ENCODE data around the gene SPRTN. TPM values are rescaled to one million over a fixed set of nuclear protein-coding genes. Genes with fewer than 3 reads are reported as not detected.

SPRTN gene
- total and polyA plus RNA-seq, 2 donors (not counting 1 experiment from before 2014, with no cell fraction given), result 3.5 to 13.4 TPM

DNA sequence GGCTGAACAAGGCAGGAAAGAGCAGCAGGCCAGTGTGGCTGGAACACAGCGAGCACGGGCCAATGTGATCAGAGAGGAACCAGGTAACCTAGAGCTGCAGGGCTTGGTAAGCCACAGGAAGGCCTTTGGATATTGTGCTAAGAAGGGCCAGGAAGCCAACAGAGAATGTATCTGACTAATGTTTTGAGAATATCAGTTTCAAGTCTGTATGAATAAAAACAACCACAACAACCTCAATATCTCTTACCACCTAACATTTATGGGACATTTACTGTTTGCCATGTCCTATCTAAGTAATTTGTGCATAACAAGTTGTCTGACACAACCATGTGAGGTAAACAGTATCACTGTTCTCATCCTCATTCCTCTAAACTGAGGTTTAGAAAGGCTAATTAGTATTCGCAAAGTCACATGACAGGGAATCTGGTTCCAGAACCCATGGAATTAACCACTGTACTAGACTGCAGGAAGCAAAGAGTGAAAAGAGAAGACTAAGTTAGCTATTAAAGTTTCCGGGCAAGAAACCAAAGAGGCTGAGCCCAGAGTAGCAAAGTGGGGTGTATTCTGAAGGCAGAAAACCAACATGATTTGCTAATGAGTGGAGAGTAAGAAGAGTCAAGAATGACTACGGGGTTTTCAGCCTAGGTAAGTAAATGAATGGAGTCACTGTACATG is 38.9 kb downstream of the SPRTN start:
- ChIA-PET CTCF (interaction anchor here (0.9 kb wide), 1 partner anchor 180 kb away, joined by 3 read pairs; no protein-coding TSS in a partner anchor), POLR2A (no interaction called here)
- Mint-ChIP-seq H3K4me1 (peaks cover 29% of the 10 kb centered on the region), H3K27ac (no peak overlapping the region), H3K4me3 (no peak overlapping the region), H3K27me3 (no peaks in the 10 kb centered on the region), H3K9me3 (ENCODE audit: insufficient read depth) (no peaks in the 10 kb centered on the region)
- no peaks in the 10 kb centered on the region for H3K9me3 ChIP-seq (ENCODE audit: control extremely low read depth in 1 of 3, control insufficient read depth in 2 of 3, insufficient read depth in 1 of 3, low read length in 2 of 3)
- H3K79me2 ChIP-seq (ENCODE audit: control insufficient read depth, insufficient read depth, low read length), result peaks cover 37% of the 10 kb centered on the region
- H4K20me1 ChIP-seq (ENCODE audit: control insufficient read depth, insufficient read depth, low read length, poor library complexity, severe bottlenecking), result peaks cover 38% of the 10 kb centered on the region
- H3K4me1 ChIP-seq (ENCODE audit: control insufficient read depth in 2 of 2, insufficient read depth in 2 of 2, low read length in 2 of 2), result peaks cover 0 to 3% of the 10 kb centered on the region in 2 donors
- H3K36me3 ChIP-seq (replicated peaks in 1 of 2; ENCODE audit: control extremely low read depth in 1 of 2, control insufficient read depth in 1 of 2, extremely low read depth in 1 of 2, insufficient read depth in 2 of 2, low read length in 1 of 2), result peaks cover 0 to 1% of the 10 kb centered on the region in 2 experiments
- H2AFZ ChIP-seq (ENCODE audit: insufficient read depth, low read depth, low read length, poor library complexity, severe bottlenecking), result no peak overlapping the region
- no peak overlapping the region for H3K4me3 ChIP-seq (ENCODE audit: control extremely low read depth in 1 of 5, extremely low read depth in 1 of 5, insufficient read depth in 1 of 5, low read depth in 2 of 5, low read length in 4 of 5)
- 70% methylated on average over 5 of the region's 5 CpGs for WGBS (ENCODE audit: insufficient coverage)
- H3K27me3 ChIP-seq (replicated peaks in 1 of 4; ENCODE audit: control extremely low read depth in 1 of 4, control insufficient read depth in 3 of 4, insufficient read depth in 4 of 4, low read length in 3 of 4), result no peaks in the 10 kb centered on the region
- ATAC-seq (ENCODE audit: low read depth) (no peak), DNase-seq (no peak)
- H3K4me2 ChIP-seq (replicated peaks; ENCODE audit: low read depth, low read length, poor library complexity, severe bottlenecking), result no peak overlapping the region
- no peak overlapping the region for H3K27ac ChIP-seq (ENCODE audit: low read length in 2 of 2)
- intact Hi-C loops (cut with micrococcal nuclease), result no loop called here
- TF ChIP-seq EZH2 (IDR thresholded peaks at IDR 0.05; ENCODE audit: borderline replicate concordance, insufficient read depth, low read depth, low read length, poor library complexity, severe bottlenecking), result no peak
- TF ChIP-seq, protein P1, sequence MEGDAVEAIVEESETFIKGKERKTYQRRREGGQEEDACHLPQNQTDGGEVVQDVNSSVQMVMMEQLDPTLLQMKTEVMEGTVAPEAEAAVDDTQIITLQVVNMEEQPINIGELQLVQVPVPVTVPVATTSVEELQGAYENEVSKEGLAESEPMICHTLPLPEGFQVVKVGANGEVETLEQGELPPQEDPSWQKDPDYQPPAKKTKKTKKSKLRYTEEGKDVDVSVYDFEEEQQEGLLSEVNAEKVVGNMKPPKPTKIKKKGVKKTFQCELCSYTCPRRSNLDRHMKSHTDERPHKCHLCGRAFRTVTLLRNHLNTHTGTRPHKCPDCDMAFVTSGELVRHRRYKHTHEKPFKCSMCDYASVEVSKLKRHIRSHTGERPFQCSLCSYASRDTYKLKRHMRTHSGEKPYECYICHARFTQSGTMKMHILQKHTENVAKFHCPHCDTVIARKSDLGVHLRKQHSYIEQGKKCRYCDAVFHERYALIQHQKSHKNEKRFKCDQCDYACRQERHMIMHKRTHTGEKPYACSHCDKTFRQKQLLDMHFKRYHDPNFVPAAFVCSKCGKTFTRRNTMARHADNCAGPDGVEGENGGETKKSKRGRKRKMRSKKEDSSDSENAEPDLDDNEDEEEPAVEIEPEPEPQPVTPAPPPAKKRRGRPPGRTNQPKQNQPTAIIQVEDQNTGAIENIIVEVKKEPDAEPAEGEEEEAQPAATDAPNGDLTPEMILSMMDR (IDR thresholded peaks at IDR 0.05), result no peak
- H3K9ac ChIP-seq (ENCODE audit: low read length), result no peak overlapping the region

DNA sequence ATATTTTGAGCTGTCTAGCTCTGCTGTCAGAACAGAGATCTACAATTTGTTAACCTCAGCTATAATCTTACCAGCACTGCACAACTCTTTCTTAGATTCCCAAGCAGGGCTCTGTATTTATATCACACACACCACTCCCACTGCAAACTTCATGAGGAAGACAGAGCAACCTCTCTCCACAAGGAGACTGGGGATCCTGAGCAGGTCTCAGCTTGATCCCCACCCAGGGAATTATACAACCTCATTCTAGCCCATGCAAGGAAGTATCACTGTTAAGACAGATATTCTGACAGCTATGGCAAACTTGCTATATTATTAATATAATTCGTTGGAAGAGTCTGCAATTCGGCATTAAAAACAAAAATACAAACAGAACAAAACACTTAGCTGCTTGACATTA is 43.6 kb downstream of the SPRTN start:
- intact Hi-C loops (cut with micrococcal nuclease), result no loop called here
- no CpG with 5 or more reads among the region's 2 CpGs for WGBS (ENCODE audit: insufficient coverage)
- no peak overlapping the region for H3K4me3 Mint-ChIP-seq
- H3K9me3 Mint-ChIP-seq (ENCODE audit: insufficient read depth), result no peaks in the 10 kb centered on the region
- ChIA-PET CTCF (interaction anchor here (1.2 kb wide), 1 partner anchor 207 kb away, joined by 3 read pairs; no protein-coding TSS in a partner anchor), POLR2A (interaction anchor here (0.6 kb wide), 1 partner anchor 19 kb away, joined by 5 read pairs; no protein-coding TSS in a partner anchor)
- Histone ChIP-seq H3K4me2 (replicated peaks; ENCODE audit: low read depth, low read length, poor library complexity, severe bottlenecking) (no peak overlapping the region), H3K27me3 (replicated peaks in 1 of 4; ENCODE audit: control extremely low read depth in 1 of 4, control insufficient read depth in 3 of 4, insufficient read depth in 4 of 4, low read length in 3 of 4) (no peaks in the 10 kb centered on the region), H3K79me2 (ENCODE audit: control insufficient read depth, insufficient read depth, low read length) (peaks cover 79% of the 10 kb centered on the region), H3K9ac (ENCODE audit: low read length) (no peak overlapping the region), H3K36me3 (replicated peaks in 1 of 2; ENCODE audit: control extremely low read depth in 1 of 2, control insufficient read depth in 1 of 2, extremely low read depth in 1 of 2, insufficient read depth in 2 of 2, low read length in 1 of 2) (no peaks in the 10 kb centered on the region), H3K4me3 (ENCODE audit: control extremely low read depth in 1 of 5, extremely low read depth in 1 of 5, insufficient read depth in 1 of 5, low read depth in 2 of 5, low read length in 4 of 5) (no peak overlapping the region), H3K27ac (ENCODE audit: low read length in 2 of 2) (no peak overlapping the region), H4K20me1 (ENCODE audit: control insufficient read depth, insufficient read depth, low read length, poor library complexity, severe bottlenecking) (peaks cover 73% of the 10 kb centered on the region), H2AFZ (ENCODE audit: insufficient read depth, low read depth, low read length, poor library complexity, severe bottlenecking) (no peak overlapping the region), H3K4me1 (ENCODE audit: control insufficient read depth in 2 of 2, insufficient read depth in 2 of 2, low read length in 2 of 2) (peaks cover 0 to 3% of the 10 kb centered on the region in 2 donors), H3K9me3 (ENCODE audit: control extremely low read depth in 1 of 3, control insufficient read depth in 2 of 3, insufficient read depth in 1 of 3, low read length in 2 of 3) (no peaks in the 10 kb centered on the region)
- no peak overlapping the region for H3K27ac Mint-ChIP-seq
- ATAC-seq (ENCODE audit: low read depth) (no peak), DNase-seq (no peak)
- TF ChIP-seq, protein P1 (IDR thresholded peaks at IDR 0.05), result no peak
- no peak for TF ChIP-seq EZH2 (IDR thresholded peaks at IDR 0.05; ENCODE audit: borderline replicate concordance, insufficient read depth, low read depth, low read length, poor library complexity, severe bottlenecking)
- no peaks in the 10 kb centered on the region for H3K27me3 Mint-ChIP-seq
- H3K4me1 Mint-ChIP-seq, result peaks cover 36% of the 10 kb centered on the region
